ENCODE results near the gene PLCXD3.

- TF ChIP-seq POLR2AphosphoS5 (IDR thresholded peaks at IDR 0.05; ENCODE audit: borderline replicate concordance, low read depth, low read length), result no peak
- no peak for TF ChIP-seq EZH2 (IDR thresholded peaks at IDR 0.05)
- TF ChIP-seq FOXP2 (optimal IDR thresholded peaks at IDR 0.05; ENCODE audit: control extremely low read depth, extremely low read length, insufficient read depth), result no peak
Observed at GRCh38 chr5:41425736-41426135, 84.7 kb downstream of the PLCXD3 start.

Data from SK-N-MC (cell line).